ENCODE data around the gene MAP6. TPM values are rescaled to one million over a fixed set of nuclear protein-coding genes. Genes with fewer than 3 reads are reported as not detected.

The MAP6 gene
- polyA plus RNA-seq, 1 experiment: 1.5 TPM

DNA sequence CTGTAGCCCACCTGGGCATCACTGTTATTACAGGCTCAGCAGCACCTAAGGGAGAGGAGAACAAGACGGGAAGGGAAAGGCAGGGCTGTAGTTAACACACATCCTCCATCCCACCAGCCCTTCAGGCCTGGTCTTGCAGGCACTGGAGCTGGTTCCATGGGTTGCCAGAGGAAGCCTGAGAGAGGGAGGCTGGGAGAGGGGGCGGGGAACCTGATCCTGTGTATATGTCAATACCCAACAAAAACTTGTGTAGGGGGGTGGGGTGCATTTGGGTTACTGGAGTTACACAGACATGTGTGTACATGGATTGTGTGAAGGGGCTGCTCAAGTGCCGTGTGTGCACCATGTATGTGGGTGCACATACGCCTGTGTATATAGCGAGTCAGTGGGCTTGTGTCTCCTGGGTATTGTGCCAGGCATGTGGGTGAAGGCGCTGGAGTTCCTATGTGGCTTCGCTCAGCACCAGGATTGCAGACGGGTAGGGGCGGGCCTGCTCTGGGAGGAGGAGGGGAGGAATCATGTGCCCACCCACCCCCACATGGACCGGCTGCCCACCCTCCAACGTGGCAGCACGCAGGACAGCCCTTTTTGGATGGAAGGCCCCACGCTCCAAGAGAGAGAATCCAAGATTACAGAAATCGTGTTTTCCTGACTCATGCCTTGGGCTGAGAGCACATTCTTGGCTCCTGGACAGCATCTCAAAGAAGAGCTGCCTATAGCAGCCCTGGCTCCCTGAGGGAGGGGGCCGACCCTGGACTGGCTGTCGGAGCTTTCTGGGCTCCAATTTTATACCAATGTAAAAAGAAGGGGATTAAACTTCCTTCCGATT, 111.0 kb downstream of the MAP6 start:
- TF ChIP-seq, protein P1, sequence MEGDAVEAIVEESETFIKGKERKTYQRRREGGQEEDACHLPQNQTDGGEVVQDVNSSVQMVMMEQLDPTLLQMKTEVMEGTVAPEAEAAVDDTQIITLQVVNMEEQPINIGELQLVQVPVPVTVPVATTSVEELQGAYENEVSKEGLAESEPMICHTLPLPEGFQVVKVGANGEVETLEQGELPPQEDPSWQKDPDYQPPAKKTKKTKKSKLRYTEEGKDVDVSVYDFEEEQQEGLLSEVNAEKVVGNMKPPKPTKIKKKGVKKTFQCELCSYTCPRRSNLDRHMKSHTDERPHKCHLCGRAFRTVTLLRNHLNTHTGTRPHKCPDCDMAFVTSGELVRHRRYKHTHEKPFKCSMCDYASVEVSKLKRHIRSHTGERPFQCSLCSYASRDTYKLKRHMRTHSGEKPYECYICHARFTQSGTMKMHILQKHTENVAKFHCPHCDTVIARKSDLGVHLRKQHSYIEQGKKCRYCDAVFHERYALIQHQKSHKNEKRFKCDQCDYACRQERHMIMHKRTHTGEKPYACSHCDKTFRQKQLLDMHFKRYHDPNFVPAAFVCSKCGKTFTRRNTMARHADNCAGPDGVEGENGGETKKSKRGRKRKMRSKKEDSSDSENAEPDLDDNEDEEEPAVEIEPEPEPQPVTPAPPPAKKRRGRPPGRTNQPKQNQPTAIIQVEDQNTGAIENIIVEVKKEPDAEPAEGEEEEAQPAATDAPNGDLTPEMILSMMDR (IDR thresholded peaks at IDR 0.05; ENCODE audit: low read depth, low read length): no peak
- Histone ChIP-seq H3K9me3 (ENCODE audit: control insufficient read depth, insufficient read depth, low read length) (no peaks in the 10 kb centered on the region; the same call in 1 of the 2 replicates), H3K27me3 (ENCODE audit: control insufficient read depth, insufficient read depth, low read length) (no peaks in the 10 kb centered on the region), H3K4me3 (ENCODE audit: low read depth, low read length) (peak overlapping the region; percentile 49; the same call in 1 of the 2 replicates), H3K27ac (ENCODE audit: low read depth, low read length) (peak overlapping the region; percentile 91)
- ChIA-PET CTCF (interaction anchor here (1.0 to 1.2 kb wide), 2 partner anchors 11 to 26 kb away, joined by 3 to 4 read pairs; no protein-coding TSS in a partner anchor), POLR2A (interaction anchor here (1.6 to 5.8 kb wide), 2 partner anchors 10 to 17 kb away, joined by 11 to 85 read pairs; no protein-coding TSS in a partner anchor)
- peak; percentile 86 for DNase-seq (ENCODE audit: low read depth, low spot score)

DNA sequence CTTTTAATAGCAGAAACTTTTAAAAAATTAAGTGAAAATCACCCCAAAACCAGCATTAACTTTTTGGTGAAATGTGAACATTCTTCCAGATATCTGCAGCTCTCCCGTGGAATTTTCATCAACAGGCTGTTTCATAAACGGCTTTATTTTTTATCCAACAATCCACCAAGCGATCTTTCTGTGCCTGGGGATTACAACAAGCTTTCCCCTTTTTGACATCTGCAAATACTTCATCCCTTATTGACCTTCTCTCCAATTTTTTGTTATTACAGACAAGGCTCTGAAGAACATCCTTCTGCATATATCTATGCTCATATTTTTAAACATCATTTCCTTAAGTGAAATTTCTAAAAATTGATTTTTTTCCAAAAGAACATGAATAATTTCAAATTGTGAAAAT, 112.6 kb downstream of the MAP6 start:
- Histone ChIP-seq H3K27me3 (ENCODE audit: control insufficient read depth, insufficient read depth, low read length) (no peaks in the 10 kb centered on the region), H3K27ac (ENCODE audit: low read depth, low read length) (no peak overlapping the region), H3K9me3 (ENCODE audit: control insufficient read depth, insufficient read depth, low read length) (no peaks in the 10 kb centered on the region), H3K4me3 (ENCODE audit: low read depth, low read length) (no peak overlapping the region)
- no peak for DNase-seq (ENCODE audit: low read depth, low spot score)
- POLR2A ChIA-PET: no interaction called here
- TF ChIP-seq, protein P1 (IDR thresholded peaks at IDR 0.05; ENCODE audit: low read depth, low read length): no peak
- CTCF ChIA-PET: no interaction called here

DNA sequence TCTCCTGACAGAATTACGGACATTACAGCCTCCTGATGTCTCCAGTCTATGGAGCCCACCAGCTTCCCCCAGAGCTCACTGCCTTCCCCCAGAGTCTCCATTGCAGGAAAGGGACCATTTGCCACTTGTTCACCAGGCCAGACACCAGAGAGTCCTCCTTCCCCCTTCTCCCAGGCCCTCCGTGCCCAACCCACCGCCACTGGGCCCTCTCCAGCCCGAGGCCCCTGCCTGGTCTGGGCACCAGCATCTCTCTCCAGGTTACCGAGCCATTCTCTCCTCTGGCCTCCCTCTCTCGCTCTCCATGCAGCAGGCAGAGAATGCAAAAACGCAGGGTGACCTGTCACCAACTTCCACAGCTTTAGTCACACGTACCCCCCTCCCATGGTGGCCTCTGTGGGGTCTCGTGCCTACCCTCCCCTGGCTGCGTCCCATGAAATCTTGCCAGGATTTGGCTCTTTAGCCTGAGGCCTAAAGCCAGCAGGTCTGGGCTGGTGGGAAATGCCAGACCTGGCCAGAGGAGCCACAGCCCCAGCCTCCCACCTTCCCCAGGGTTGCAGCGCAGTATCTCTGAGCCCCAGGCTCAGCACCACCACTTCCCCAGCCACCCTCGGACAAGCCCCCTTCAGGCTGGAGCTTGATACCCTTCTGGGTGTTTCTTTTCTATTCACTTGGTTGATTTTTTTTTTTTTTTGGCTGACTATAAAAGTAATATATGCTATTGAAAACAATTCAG, 113.6 kb downstream of the MAP6 start:
- Histone ChIP-seq H3K9me3 (ENCODE audit: control insufficient read depth, insufficient read depth, low read length) (no peaks in the 10 kb centered on the region), H3K4me3 (ENCODE audit: low read depth, low read length) (peak overlapping the region; percentile 52), H3K27ac (ENCODE audit: low read depth, low read length) (peak overlapping the region; percentile 97), H3K27me3 (ENCODE audit: control insufficient read depth, insufficient read depth, low read length) (no peaks in the 10 kb centered on the region)
- TF ChIP-seq, protein P1 (IDR thresholded peaks at IDR 0.05; ENCODE audit: low read depth, low read length): no peak
- DNase-seq (ENCODE audit: low read depth, low spot score): no peak
- CTCF ChIA-PET: interaction anchor here (1.2 to 1.3 kb wide), 2 partner anchors 20 to 168 kb away, joined by 3 read pairs; no protein-coding TSS in a partner anchor
- POLR2A ChIA-PET: interaction anchor here (1.2 to 2.7 kb wide), 7 partner anchors 10 to 215 kb away, joined by 4 to 120 read pairs (median 7); partner anchors contain the start of gene SERPINH1

DNA sequence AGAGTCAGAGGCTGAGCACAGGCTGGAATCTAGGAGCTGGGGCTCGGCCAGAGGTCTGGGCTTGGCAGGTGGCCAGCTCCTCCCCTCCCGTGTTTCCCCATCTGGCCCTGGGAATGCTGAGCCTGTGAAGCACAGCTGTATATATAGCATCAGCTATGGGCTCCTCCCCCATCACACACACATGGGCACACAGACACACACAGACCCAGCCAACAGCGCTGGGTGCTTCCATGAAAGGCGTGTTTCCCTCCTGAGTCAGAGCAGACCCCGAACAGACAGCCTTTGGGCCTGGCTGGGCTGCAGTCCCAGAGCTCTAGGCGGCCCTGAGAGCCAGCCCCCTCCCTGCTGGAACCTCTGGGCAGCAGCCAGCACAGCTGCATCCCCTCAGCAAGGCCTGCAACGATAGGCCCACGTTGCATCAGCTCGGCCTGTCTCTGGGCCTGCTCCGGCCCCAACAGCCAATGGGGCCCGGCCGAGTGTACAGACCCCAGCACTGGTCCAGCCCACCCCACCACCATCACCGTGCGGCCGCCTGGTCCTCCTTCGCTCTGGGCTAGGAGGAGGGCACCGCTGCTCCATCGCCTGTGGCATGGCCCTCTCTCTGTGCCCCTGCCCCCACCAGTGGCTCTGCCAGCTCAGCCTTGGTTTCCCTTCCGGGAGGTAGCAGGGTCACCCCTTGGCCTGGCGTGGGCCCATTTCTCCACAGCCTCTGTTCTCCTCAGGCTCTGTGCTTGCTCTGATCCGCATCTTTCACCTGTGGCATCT, 114.4 kb downstream of the MAP6 start:
- peak overlapping the region; percentile 52 for H3K4me3 ChIP-seq (ENCODE audit: low read depth, low read length)
- TF ChIP-seq, protein P1 (IDR thresholded peaks at IDR 0.05; ENCODE audit: low read depth, low read length): no peak
- CTCF ChIA-PET: interaction anchor here (1.2 to 1.5 kb wide), 4 partner anchors 8 to 169 kb away, joined by 3 to 8 read pairs (median 4); partner anchors contain the start of gene SERPINH1

More for the DNA sequence above, 114.4 kb downstream of the MAP6 start:
- no peaks in the 10 kb centered on the region for H3K9me3 ChIP-seq (ENCODE audit: control insufficient read depth, insufficient read depth, low read length)
- DNase-seq (ENCODE audit: low read depth, low spot score): peak; percentile 100
- peak overlapping the region; percentile 97 for H3K27ac ChIP-seq (ENCODE audit: low read depth, low read length)
- no peaks in the 10 kb centered on the region for H3K27me3 ChIP-seq (ENCODE audit: control insufficient read depth, insufficient read depth, low read length)
- POLR2A ChIA-PET: interaction anchor here (0.8 to 2.7 kb wide), 14 partner anchors 10 to 214 kb away, joined by 3 to 120 read pairs (median 5); partner anchors contain the start of genes GDPD5, KLHL35 and SERPINH1
